ENCODE results near the gene CCDC9B.

CCDC9B gene

GRCh38 chr15:40345867-40346578, 5.3 kb upstream of the CCDC9B start:
- in situ Hi-C loops (cut with MboI; ENCODE audit: low sequenced_read_pairs), result no loop called here

DNA sequence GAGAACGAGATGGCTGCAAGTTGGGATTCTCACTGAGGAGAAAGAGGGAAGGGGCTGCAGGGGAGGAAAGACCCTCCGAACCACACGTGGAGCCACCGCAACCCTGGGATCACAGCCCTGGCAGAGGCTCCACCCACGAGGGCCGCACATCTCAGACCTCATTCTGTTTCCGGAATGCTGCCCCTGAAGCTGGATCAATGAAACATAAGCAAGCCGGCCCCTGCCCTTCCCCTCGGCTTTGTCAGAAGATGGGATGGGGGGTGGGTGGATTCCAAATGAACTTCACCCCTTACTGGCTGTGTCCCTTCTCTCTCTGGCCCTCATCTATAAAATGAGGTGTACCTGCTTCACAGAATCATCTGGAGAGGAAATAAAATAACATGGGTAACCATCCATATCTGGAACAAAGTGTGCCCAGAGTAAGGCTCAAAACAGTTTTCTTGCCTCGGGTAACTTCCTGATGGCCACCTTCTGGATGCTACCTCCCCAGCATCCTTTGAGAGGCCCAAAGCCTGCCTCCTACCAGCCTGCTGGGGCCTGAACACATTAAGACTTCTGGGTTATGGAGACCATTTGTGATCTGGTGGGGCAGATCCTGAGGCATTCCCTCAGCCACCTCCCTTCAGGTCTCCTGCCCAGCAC, 4.6 kb upstream of the CCDC9B start:
- in situ Hi-C loops (cut with MboI; ENCODE audit: low sequenced_read_pairs), result no loop called here

- in situ Hi-C loops (cut with MboI; ENCODE audit: low sequenced_read_pairs), result no loop called here
Observed at GRCh38 chr15:40344631-40345120, 3.9 kb upstream of the CCDC9B start.

- in situ Hi-C loops (cut with MboI; ENCODE audit: low sequenced_read_pairs), result no loop called here
Observed at GRCh38 chr15:40344217-40344616, 3.5 kb upstream of the CCDC9B start.

DNA sequence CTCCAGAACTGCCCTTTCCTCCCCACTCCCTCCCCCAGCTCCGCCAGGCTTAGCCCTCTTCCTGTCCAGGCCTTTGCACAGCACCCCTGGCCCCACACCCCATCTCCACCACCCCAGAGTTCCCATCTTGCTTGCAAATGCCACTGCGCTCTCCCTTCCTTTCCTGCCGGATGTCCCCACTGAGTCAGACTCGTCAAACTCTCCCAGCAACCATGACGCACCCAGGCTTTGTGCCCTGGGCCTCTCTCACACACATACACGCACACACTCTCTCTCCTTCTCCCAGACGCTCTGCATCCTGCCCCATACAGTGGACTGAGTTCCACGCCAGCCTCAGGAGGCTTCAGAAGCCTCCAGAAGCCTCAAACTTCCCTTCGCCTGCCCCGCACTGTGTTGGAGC, 2.8 kb upstream of the CCDC9B start:
- in situ Hi-C loops (cut with MboI; ENCODE audit: low sequenced_read_pairs), result no loop called here

DNA sequence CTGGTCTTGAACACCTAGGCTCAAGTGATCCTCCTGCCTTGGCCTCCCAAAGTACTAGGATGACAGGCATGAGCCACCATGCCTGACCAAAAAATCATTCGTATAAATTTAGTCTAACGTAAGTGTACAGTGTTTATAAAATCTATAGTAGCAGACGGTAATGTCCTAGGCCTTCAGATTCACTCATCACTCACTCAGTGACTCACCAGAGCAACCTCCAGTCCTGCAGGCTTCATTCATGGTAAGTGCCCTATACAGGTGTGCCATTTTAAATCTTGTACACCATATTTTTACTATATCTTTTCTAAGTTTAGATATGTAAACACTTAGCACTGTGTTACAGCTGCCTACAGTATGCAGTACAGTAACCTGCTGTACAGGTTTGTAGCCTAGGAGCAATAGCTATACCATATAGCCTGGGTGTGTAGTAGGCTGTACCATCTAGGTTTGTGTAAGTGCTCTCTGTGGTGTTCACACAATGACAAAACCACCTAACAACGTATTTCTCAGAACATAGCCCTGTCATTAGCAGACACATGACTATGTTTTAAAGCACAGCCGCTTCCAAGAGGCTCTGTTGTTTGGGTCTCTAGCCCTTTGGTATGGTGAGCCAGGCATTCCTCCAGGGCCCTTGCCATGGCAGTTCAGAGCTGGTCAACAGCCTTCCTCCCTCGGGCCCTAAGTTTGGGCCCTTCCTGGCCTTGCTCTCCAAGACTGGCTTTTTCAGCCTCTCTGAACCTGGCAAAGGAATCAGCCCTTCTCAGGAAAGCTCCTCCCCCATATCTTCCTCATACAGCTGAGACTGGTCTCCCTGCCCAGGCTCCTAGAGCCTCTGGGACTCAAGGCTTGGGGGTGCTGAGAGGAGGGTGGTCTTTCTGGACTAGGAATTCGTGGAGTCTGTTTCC, 1.9 kb upstream of the CCDC9B start:
- in situ Hi-C loops (cut with MboI; ENCODE audit: low sequenced_read_pairs), result no loop called here

DNA sequence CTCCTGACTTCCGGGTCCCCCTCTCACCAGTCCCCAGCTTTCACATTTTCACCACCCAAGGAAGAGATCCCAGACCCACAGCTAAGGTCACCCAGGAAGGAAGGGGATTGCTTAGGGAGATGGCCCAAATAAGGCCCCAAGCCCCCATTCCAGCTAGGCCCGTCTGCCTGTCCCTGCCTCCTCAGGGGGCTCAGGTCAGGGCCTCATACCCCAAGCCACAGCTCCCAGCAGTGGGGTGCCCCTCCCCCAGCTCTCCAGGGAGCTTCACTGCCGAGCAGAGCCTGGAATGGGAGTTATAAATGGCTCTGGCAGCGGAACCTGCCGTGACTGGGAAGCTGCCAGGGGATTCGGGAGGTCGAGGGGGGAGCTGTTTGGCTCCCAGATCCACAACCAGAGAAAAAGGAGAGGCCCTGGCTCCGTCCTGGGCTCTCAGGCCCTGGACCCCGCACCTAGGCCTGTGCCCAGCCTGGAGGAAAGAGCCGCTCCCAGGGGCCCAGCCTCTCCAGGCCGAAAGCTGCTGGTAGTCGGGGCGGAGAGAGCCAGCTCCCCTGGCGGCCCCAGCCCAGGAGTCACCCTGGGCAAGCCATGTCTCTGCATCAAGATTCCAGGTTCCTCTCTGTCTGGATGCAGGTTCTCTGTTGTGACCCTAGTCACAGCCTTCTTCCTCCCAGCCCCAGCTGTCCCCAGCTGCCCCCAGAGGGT, 550 bp downstream of the CCDC9B start:
- in situ Hi-C loops (cut with MboI; ENCODE audit: low sequenced_read_pairs), result no loop called here

GRCh38 chr15:40339621-40339945, 1.2 kb downstream of the CCDC9B start:
- in situ Hi-C loops (cut with MboI; ENCODE audit: low sequenced_read_pairs), result no loop called here

GRCh38 chr15:40338921-40339620, 1.7 kb downstream of the CCDC9B start:
- in situ Hi-C loops (cut with MboI; ENCODE audit: low sequenced_read_pairs), result no loop called here

DNA sequence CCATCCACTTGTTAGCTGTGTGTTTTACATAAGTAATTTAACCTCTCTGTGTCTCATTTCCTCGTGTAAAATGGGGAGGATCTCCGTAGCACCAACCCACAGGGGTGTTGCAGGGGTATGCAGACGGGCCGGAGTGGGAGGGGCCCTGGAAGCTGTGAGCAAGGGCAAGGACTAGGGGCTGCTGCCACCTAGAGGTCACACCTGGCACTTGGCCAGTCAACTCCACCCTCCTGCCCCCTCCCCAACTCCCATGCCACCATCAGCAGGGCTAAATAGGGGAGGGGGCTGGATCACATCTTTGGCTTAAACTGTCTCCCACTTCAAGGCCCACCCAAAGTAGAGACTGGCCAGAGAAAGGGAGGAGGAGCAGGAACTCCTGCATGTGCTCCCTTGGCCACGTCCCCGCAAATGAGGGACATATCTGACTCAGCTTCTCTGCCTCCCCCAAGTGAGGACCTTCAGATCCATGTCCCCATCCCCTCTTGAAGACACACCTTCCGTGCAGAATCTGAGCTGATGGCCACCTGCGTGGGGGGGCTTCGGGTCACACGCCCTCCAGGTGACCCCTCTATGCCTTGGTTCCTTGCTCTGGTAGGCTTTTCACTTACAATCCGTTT, 2.6 kb downstream of the CCDC9B start:
- in situ Hi-C loops (cut with MboI; ENCODE audit: low sequenced_read_pairs), result no loop called here

- in situ Hi-C loops (cut with MboI; ENCODE audit: low sequenced_read_pairs), result no loop called here
Observed at GRCh38 chr15:40337597-40337996, 3.1 kb downstream of the CCDC9B start.

DNA sequence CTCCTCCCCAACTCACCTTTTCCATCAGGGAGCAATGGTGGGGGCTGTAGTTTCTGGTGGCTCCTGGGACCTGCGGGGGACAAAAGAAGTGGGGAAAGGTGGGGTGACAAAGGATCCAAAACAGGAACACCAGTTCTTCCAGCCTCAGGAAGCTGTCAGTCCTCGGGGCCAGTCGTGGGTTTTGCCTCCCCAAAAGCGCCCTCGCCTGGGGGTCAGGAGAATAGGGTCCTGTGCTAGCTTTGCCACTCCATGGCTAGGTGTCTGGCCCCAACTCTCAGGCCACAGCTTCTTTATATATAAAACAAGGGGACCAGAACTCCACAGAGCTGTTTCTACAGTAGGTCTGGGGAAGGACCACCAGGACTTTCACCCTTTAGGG, 4.0 kb downstream of the CCDC9B start:
- in situ Hi-C loops (cut with MboI; ENCODE audit: low sequenced_read_pairs), result no loop called here

DNA sequence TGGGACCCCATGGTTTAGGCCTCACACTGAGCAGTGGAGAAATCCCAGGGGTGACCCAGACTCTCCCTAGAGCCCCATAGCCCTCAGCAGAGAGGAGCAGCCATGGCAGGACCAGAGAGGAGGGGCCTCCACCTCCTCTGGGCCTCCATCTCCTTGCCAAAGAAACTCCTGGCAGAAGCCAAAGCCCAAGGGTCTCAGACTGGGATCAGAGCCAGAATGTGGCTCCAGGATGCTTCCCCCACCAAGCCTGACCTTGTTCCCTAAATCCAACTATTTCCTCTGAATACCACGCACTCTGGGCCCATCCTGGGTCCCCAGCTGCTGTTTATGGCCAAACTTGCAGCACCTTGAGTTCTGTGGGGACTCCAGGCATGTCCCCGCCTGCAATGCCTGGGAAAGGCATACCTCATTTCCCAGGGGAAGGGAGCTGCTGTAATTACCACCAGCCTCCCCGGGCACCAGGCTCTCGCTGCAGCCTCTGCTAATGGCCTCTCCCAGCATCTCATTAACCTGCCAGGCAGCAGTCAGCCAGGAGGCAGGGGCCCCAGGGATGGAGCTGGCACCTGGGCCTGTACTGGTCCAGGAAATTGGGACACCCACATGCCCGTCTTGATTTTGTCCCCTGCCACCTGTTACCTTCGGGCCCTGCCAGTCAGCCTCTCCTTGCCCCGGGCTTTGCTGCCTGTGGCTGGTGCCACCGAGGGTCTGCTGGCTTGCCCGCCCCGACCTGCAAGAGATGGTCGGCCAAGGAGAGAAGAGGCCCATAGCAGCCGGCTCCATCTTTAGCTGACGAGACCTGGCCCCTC, 4.6 kb downstream of the CCDC9B start:
- in situ Hi-C loops (cut with MboI; ENCODE audit: low sequenced_read_pairs), result no loop called here

DNA sequence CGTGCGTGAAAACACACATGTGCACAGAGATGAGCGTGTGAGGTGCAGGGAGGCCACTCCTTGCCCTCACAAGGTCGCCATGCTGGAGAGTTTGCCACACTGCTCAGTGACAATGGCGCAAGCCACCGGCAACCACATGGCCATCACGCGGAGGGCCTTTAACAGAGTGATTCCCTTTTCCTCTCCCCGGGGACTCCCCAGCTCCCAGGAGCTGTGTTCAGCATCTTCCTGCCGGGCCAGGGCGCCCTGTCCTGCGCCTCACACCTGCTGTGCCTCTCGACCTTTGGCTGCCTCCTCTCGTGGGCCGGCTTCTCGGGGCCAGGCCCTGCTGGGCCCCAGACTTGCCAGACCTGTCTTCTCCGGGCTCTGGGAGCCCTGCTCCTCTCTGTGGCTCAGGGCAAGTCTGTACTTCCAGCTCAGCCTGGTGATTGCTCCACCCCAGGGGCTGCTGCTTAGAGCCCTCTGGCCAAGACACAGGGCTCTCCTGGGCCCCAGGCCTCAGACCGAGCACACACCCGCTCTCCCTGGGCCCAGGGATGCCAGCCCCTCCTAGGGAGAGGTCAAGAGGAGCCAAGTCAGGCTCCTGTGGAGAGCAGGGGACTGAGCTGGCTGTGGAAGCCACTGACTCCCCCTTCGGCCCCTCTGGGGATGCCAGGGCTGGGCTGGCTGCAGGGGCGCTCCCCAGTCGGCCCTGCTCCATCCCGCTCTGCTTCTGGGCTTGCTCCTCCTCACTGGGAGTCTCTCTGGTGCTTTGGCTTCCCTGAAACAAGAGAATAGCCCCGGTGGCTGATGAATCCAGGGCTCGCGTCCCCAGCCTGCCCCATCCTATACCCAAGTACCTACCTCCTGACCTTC, 5.6 kb downstream of the CCDC9B start:
- in situ Hi-C loops (cut with MboI; ENCODE audit: low sequenced_read_pairs), result no loop called here

- in situ Hi-C loops (cut with MboI; ENCODE audit: low sequenced_read_pairs), result no loop called here
Observed at GRCh38 chr15:40334541-40334940, 6.2 kb downstream of the CCDC9B start.

- in situ Hi-C loops (cut with MboI; ENCODE audit: low sequenced_read_pairs), result no loop called here
Observed at GRCh38 chr15:40333922-40334492, 6.7 kb downstream of the CCDC9B start.

DNA sequence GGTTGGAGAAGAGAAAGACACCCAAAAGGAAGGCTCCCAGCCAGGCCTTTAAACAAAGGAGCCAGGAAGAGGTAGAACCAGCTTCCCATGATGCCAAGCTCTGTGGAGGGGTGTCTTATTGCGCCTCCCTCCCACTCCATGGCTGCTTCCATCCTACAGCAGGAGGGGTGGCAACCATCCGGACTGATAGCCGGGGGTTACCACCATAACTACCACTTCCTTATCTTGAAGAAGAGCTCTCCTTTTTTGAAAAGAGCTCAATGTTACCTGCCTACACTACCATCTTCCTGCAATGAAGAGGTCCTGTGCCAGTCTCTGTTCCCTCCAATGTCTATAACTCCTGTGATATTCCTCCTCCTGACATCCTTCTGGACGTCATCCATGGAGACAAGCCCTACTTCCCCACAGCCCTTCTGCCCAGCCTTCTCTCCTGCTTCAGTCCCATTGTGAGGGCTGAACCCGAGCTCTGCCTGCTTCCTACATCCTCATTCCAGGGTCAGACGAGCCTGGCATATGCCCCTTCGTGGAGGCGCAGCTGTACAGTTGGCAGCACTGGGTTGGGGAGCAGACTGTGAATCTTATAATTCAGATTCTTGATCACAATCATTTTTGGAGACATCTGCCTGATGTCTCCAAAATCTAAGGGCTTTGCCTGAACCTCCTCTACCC, 8.5 kb downstream of the CCDC9B start:
- in situ Hi-C loops (cut with MboI; ENCODE audit: low sequenced_read_pairs), result no loop called here

Measured in HL-60/S4 (cell line).